Activated CD4-positive, alpha-beta T cell treated with anti-CD3 and anti-CD28 coated beads for 4 hours (primary cell): ENCODE measurements around the gene ZNF160.
"Not testable (repeated sequence)": the region's sequence is repeated elsewhere in the genome, so short reads cannot be mapped to it uniquely, and the experiment has no call there.

ENCODE experiments used
- DNase-seq, 2 donors: peaks; one replicate each; pipeline ENCODE4 v3.0.0-alpha.2; 2020

ZNF160 gene

GRCh38 chr19:53103234-53104203 is at the start of gene ZNF160:
ZNF160 (minus strand) TSS chr19:53103422; CDS start chr19:53086276, 17,146 bp downstream.
- DNase-seq: peak; percentile 98 to 99

- no peak for DNase-seq
Observed at GRCh38 chr19:53147645-53148044, 44.4 kb upstream of the ZNF160 start.

GRCh38 chr19:53140351-53140750 is 37.1 kb upstream of the ZNF160 start:
- no peak for DNase-seq

GRCh38 chr19:53136432-53136831 is 33.2 kb upstream of the ZNF160 start:
- no peak for DNase-seq

- DNase-seq: peak; percentile 21 to 26
Observed at GRCh38 chr19:53132141-53132991, 29.1 kb upstream of the ZNF160 start, which contains the start of gene ZNF415. ZNF415 (minus strand) TSS chr19:53132910; CDS start chr19:53122676, 10,234 bp downstream.

GRCh38 chr19:53131727-53132126 is 28.5 kb upstream of the ZNF160 start:
- DNase-seq: no peak

- no peak for DNase-seq
Observed at GRCh38 chr19:53131085-53131590, 27.9 kb upstream of the ZNF160 start.

GRCh38 chr19:53130506-53130905 is 27.3 kb upstream of the ZNF160 start:
- no peak for DNase-seq

GRCh38 chr19:53126733-53127526 is 23.7 kb upstream of the ZNF160 start:
- not testable (repeated sequence) for DNase-seq

GRCh38 chr19:53123400-53123799 is 20.2 kb upstream of the ZNF160 start:
- no peak for DNase-seq

GRCh38 chr19:53112286-53112685 is 9.1 kb upstream of the ZNF160 start:
- DNase-seq: no peak

GRCh38 chr19:53109527-53109926 is 6.3 kb upstream of the ZNF160 start:
- no peak for DNase-seq

GRCh38 chr19:53102756-53103233 is 427 bp downstream of the ZNF160 start:
- peak; percentile 17 to 28 for DNase-seq

GRCh38 chr19:53102206-53102755 is 941 bp downstream of the ZNF160 start:
- no peak for DNase-seq

- no peak for DNase-seq
Observed at GRCh38 chr19:53101518-53101917, 1.7 kb downstream of the ZNF160 start.

GRCh38 chr19:53098570-53098969 is 4.7 kb downstream of the ZNF160 start:
- DNase-seq: not testable (repeated sequence)

GRCh38 chr19:53096982-53097690 is 6.1 kb downstream of the ZNF160 start:
- not testable (repeated sequence) for DNase-seq

GRCh38 chr19:53096579-53096978 is 6.6 kb downstream of the ZNF160 start:
- not testable (repeated sequence) for DNase-seq

GRCh38 chr19:53094754-53095575 is 8.3 kb downstream of the ZNF160 start:
- no peak for DNase-seq

GRCh38 chr19:53092723-53093122 is 10.5 kb downstream of the ZNF160 start:
- no peak for DNase-seq
